Ectodermal cell (in vitro differentiated cells): Measurements from ENCODE around the gene HLA-DPA1.
"Not testable (repeated sequence)": the region's sequence is repeated elsewhere in the genome, so short reads cannot be mapped to it uniquely, and the experiment has no call there.

ENCODE experiments used
- H3K27ac ChIP-seq: 2 replicates; pipeline ENCODE4 v1.7.0; 2013; ENCODE audit warnings: mild to moderate bottlenecking, low read depth, low read length; ENCODE audit not compliant: insufficient read depth, poor library complexity, severe bottlenecking
- H3K27me3 ChIP-seq: 2 replicates; pipeline ENCODE4 v1.7.0; 2013; ENCODE audit warnings: mild to moderate bottlenecking, low read length; ENCODE audit not compliant: insufficient read depth, control insufficient read depth, poor library complexity, severe bottlenecking
- H3K36me3 ChIP-seq: one replicate; pipeline ENCODE4 v1.7.0; 2013; ENCODE audit warnings: low read length; ENCODE audit not compliant: control insufficient read depth, insufficient read depth
- H3K4me1 ChIP-seq: one replicate; pipeline ENCODE4 v1.7.0; 2013; ENCODE audit warnings: low read length; ENCODE audit not compliant: control insufficient read depth, insufficient read depth
- H3K4me3 ChIP-seq: 2 replicates; pipeline ENCODE4 v1.7.0; 2013; ENCODE audit warnings: low read depth, low read length, control low read depth; ENCODE audit not compliant: insufficient read depth
- H3K9me3 ChIP-seq: 2 replicates; pipeline ENCODE4 v1.7.0; 2013; ENCODE audit warnings: mild to moderate bottlenecking, low read length, moderate library complexity; ENCODE audit not compliant: control insufficient read depth
- WGBS, 2 experiments: methylation state at CpG; one replicate each; pipeline ENCODE4 v1.1.7; 2013; ENCODE audit warnings: missing lambda C conversion rate in 2 of 2; 5-methylcytosine and 5-hydroxymethylcytosine counted together

HLA-DPA1 gene

GRCh38 chr6:33066917-33067521 lies 6.4 kb downstream of the HLA-DPA1 start:
- Histone ChIP-seq H3K36me3 (no peaks in the 10 kb centered on the region), H3K9me3 (no peaks in the 10 kb centered on the region), H3K27ac (no peak overlapping the region), H3K27me3 (no peaks in the 10 kb centered on the region), H3K4me1 (no peaks in the 10 kb centered on the region), H3K4me3 (no peak overlapping the region)
- 94% methylated on average over 3 of the region's 3 CpGs for WGBS, 2 experiments

- Histone ChIP-seq H3K36me3 (no peaks in the 10 kb centered on the region), H3K27me3 (no peaks in the 10 kb centered on the region), H3K4me1 (no peaks in the 10 kb centered on the region), H3K27ac (no peak overlapping the region), H3K9me3 (no peaks in the 10 kb centered on the region), H3K4me3 (no peak overlapping the region)
- 91 to 92% methylated on average over 4 of the region's 4 CpGs for WGBS, 2 experiments
Measured at GRCh38 chr6:33065312-33065711, 8.1 kb downstream of the HLA-DPA1 start.

GRCh38 chr6:33064723-33065122 lies 8.7 kb downstream of the HLA-DPA1 start:
- H3K4me3 ChIP-seq, result no peak overlapping the region
- no peak overlapping the region for H3K27ac ChIP-seq
- no peaks in the 10 kb centered on the region for H3K4me1 ChIP-seq
- no peaks in the 10 kb centered on the region for H3K27me3 ChIP-seq
- 91 to 93% methylated on average over 4 of the region's 4 CpGs for whole genome bisulfite sequencing, 2 experiments
- no peaks in the 10 kb centered on the region for H3K9me3 ChIP-seq
- no peaks in the 10 kb centered on the region for H3K36me3 ChIP-seq

- not testable (repeated sequence) for H3K4me3 ChIP-seq, H3K27me3 ChIP-seq, H3K9me3 ChIP-seq, H3K27ac ChIP-seq, H3K4me1 ChIP-seq, H3K36me3 ChIP-seq
- 88% methylated on average over 4 to 5 of the region's 5 CpGs for WGBS, 2 experiments
Measured at GRCh38 chr6:33063435-33063834, 10.0 kb downstream of the HLA-DPA1 start.

- no peaks in the 10 kb centered on the region for H3K27me3 ChIP-seq
- H3K4me3 ChIP-seq, result no peak overlapping the region
- H3K4me1 ChIP-seq, result no peaks in the 10 kb centered on the region
- H3K9me3 ChIP-seq, result no peaks in the 10 kb centered on the region
- WGBS, 2 experiments, result 91 to 96% methylated on average over 1 to 2 of the region's 2 CpGs
- H3K27ac ChIP-seq, result no peak overlapping the region
- H3K36me3 ChIP-seq, result no peaks in the 10 kb centered on the region
Measured at GRCh38 chr6:33061987-33062386, 11.5 kb downstream of the HLA-DPA1 start.

GRCh38 chr6:33057222-33058150 lies 16.0 kb downstream of the HLA-DPA1 start:
- Histone ChIP-seq H3K27ac (no peak overlapping the region), H3K36me3 (no peaks in the 10 kb centered on the region), H3K9me3 (no peaks in the 10 kb centered on the region), H3K27me3 (no peaks in the 10 kb centered on the region), H3K4me3 (no peak overlapping the region), H3K4me1 (no peaks in the 10 kb centered on the region)
- 79 to 83% methylated on average over 6 of the region's 6 CpGs for WGBS, 2 experiments

- Histone ChIP-seq H3K4me3 (no peak overlapping the region), H3K27me3 (no peaks in the 10 kb centered on the region)
- 47% methylated on average over 4 of the region's 4 CpGs for WGBS, 2 experiments
Measured at GRCh38 chr6:33053230-33053629, 20.2 kb downstream of the HLA-DPA1 start.

GRCh38 chr6:33052627-33053026 lies 20.8 kb downstream of the HLA-DPA1 start:
- H3K36me3 ChIP-seq, result no peaks in the 10 kb centered on the region
- H3K4me3 ChIP-seq, result no peak overlapping the region
- no peak overlapping the region for H3K27ac ChIP-seq
- no peaks in the 10 kb centered on the region for H3K9me3 ChIP-seq
- peaks cover 6% of the 10 kb centered on the region for H3K4me1 ChIP-seq
- H3K27me3 ChIP-seq, result no peaks in the 10 kb centered on the region

More at GRCh38 chr6:33053230-33053629, 20.2 kb downstream of the HLA-DPA1 start:
- no peaks in the 10 kb centered on the region for H3K36me3 ChIP-seq
- H3K9me3 ChIP-seq, result no peaks in the 10 kb centered on the region
- no peak overlapping the region for H3K27ac ChIP-seq
- peaks cover 6% of the 10 kb centered on the region for H3K4me1 ChIP-seq

GRCh38 chr6:33050014-33050810 lies 23.2 kb downstream of the HLA-DPA1 start:
- Histone ChIP-seq H3K36me3 (no peaks in the 10 kb centered on the region), H3K9me3 (no peaks in the 10 kb centered on the region), H3K4me3 (no peak overlapping the region), H3K27ac (peak overlapping the region; percentile 17), H3K4me1 (peaks cover 6% of the 10 kb centered on the region), H3K27me3 (no peaks in the 10 kb centered on the region)
- 81 to 84% methylated on average over 6 of the region's 6 CpGs for WGBS, 2 experiments
